Daoy (cell line): ENCODE results near the gene HYDIN. TPM values are rescaled to one million over a fixed set of nuclear protein-coding genes. Genes with fewer than 3 reads are reported as not detected.

Experiments
- DNase-seq: peaks from one replicate; pipeline ENCODE4 v3.0.0-alpha.2; 2015; ENCODE audit warnings: low read depth
- total RNA-seq: library from RNA; depleted of rRNA; stranded (reverse); fragments of >200 nt; shearing (Covaris generic); gene quantifications from 2 replicates; pipeline ENCODE4 v1.2.3, GENCODE V29; 2014

Gene HYDIN
- total RNA-seq, 1 experiment from 2014 or later: 1.1 TPM

DNA sequence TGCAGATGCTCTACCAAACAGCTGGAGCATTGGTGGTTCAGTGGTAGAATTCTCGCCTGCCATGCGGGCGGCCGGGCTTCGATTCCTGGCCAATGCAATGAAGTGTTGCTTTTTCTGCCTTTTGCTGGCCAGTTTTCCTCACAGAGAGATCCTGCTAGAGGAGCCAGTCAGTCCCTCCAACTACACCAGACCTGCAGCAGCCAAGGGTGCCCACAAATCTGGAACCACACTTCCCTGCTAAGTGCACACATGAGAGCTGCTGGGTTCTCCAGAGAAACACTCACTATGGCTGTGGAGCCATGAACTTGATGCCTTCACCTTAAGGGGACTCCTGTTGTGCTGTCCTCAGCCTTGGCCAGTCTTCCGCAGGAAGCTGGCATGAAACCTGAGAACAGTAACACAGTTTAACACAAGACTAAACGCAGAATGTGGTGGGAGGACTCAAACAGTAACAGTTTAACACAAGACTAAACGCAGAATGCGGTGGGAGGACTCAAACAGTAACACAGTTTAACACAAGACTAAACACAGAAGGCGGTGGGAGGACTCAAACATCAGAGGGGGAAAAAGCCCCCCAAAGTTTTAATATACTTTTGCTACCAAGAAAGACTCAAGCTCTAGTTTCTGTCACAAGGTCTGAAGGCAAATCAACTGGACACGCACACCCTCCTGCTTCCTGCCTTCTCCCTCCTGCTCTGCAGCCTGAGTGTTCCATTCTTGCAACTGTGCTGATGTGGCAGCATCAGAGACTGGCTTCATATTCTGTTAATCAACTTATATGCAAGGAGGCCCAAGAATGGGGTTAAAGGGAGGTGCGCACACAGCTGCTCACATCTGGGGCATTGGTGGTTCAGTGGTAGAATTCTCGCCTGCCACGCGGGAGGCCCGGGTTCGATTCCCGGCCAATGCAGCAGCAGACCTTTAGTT lies 441.6 kb downstream of the HYDIN start:
- DNase-seq: peak; percentile 59

GRCh38 chr16:70786020-70786755 lies 444.3 kb downstream of the HYDIN start:
- no peak for DNase-seq

GRCh38 chr16:70784692-70785555 lies 445.6 kb downstream of the HYDIN start:
- DNase-seq: no peak

GRCh38 chr16:70782237-70782636 lies 448.3 kb downstream of the HYDIN start:
- DNase-seq: no peak

DNA sequence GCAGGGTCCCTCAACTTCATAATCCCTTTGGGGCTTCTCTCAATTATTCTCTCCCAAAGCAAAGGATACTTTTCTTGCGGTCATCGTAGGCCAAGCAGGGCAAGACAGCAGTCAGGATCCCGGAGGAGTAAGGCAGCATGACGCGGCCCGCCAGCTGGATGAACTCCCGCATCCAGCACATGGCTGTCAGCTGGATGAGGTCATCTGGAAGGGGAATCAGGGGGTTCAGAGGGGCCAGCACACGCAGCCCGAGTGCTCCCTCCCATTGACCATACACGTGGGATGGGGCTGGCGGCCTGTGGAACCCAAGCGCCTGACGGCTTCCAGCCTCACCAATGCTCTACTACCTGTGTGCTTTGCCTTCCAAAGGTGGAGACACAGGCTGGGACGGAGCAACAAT lies 448.7 kb downstream of the HYDIN start:
- DNase-seq: no peak

DNA sequence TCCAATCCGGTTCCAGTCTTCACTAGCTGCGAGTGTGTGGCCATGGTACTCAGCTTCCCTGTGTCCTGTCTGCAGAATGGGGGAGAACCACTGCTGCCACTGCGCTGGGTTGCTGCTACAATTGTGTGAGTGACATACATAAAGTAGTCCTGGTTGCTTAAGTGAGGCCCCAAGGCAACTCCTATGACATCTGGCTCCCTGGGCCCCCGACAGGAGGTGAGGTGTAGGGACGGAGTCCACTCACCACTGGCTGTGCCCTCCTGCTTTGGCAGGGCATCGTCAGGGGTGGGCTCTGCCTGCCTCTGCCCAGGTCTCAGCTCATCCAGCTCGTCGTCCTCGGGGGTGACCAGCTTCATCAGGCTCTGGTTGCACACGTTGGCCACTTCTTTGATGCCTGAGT lies 450.0 kb downstream of the HYDIN start:
- no peak for DNase-seq

- no peak for DNase-seq
Measured at GRCh38 chr16:70779361-70779760, 451.2 kb downstream of the HYDIN start.

DNA sequence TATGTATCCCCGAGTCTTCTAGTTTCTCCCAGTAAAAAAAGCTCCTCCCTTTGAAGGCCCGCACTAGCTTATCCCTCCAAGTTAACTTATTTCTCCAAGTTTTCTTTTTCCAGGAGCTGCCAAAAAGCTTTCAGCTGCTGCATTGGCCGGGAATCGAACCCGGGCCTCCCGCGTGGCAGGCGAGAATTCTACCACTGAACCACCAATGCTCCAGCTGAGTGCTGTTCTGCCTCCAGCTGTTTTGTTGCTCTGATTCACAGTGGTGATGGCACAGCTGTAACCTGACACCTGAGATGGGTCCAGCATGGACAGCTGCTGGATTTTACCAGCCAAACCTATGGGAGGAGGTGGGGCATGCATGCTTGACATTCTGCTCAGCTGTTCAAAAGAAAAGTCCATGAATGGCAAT lies 451.6 kb downstream of the HYDIN start:
- DNase-seq: peak; percentile 80

- DNase-seq: peak; percentile 52
Measured at GRCh38 chr16:70777973-70778406, 452.5 kb downstream of the HYDIN start.

DNA sequence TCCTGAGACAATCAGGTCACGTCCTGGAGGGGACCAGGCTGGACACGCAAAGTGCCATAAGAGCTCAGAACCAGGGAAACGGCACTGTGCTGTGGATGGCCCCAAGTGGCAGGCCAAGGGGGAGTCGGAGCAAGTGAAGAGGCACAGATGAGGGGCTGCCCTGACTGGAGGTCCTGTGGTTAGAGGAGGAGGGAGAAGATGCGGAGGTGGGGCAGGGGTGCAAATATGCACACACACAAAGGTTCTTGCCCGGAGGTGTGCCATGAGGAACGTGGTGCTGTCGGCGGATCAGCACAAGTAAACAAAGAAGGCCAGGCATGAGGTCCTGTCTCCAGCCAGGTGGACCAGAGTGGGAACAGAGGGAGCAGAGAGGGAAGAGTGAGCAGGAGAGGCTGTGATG lies 453.0 kb downstream of the HYDIN start:
- no peak for DNase-seq

DNA sequence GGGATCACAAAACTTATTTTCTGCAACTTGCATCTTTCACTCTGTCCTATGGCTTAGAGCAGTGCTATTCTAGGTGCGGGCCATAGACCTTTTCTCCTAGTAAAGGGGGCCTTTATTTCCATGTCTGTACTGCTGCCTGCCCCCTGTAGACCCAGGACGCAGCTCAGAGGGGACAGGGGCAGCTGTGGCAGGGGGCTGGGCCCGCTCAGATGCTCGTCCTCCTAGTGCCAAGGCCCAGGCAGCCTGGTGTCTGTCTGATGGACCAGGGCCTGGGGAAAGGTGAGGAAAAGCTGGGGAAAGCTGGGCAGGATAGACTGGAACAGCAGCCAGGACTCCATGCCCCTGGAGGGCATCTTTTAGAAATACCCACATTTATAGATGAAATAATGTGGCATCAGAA lies 455.1 kb downstream of the HYDIN start:
- no peak for DNase-seq

- no peak for DNase-seq
Measured at GRCh38 chr16:70774261-70774660, 456.3 kb downstream of the HYDIN start.

- DNase-seq: no peak
Measured at GRCh38 chr16:70772493-70772892, 458.0 kb downstream of the HYDIN start.

DNA sequence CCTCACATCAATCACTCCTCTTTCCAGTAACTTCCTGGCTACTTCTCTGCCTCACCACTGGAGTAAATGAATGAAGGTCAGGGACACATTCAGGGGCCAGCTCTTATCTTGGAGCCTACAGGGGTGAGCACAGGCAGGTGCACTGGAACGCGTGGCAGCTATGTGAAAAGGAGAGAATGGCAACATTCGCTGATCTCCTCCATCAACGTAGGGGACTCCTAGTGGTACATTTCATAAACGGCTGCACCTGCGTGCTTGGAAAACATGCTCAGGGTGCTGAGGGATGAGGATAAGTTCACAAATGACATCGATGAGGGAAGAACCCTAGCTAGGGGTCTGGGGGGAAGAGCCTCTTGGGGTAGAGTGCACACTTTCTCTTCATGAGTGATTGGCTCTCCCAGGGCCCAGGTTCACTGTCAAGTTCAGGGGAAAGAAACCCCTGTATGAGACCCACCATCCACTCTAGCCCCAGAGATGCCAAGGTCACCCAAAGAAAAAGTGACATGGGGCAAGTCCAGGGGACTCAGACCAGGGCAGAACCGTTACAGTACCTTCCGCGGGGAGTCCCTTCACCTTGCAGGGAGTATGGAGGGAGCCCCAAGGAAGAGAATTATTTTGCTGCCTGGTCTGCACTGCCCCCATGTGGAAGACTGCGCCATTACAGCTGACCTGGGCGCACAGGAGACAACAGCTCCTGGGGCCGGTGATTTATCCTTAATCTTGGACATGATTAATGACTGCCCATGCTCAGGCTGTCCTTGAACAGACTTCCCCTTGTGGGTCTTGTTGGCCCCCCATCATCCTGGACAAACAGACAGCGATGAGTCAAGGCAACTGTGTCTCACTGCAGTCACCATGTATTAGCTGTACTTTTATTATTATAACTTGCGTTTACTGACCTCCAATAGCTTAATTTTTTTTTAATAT lies 459.6 kb downstream of the HYDIN start:
- peak; percentile 53 for DNase-seq

DNA sequence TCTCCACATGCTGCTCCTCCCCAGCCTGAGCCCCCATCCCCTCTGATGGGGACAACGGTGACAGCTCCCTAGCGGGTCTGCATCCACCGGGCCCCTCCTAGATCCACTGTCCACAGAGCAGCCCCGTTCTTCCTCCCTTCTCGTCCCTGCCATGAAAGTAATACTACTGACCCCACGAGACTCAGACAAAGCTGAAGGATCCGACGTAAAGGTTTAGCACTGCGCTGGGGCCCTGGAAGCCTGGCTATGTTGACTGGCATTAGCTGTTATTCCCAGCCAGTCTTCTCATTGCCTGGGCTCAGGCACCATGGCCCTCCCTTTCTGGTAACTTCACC lies 460.3 kb downstream of the HYDIN start:
- DNase-seq: no peak

DNA sequence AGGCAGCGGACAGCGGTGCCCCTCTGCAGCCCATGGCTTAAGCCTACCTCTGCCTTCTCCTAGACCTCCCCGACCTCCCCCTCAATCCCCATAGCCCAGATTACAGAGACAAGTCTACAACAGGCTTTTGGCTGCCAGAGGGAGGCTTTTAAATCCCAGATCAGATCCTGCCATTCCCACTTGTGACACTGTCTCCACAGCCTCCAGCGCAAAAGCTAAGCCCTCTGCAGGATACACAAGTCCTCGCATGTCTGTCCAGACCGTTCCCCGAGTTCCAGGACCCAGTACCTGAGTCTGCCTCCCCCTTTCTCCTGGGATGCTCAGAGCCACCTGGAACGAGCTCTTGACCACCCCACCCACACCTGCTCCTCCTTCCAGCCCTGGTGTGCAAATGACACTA lies 460.8 kb downstream of the HYDIN start:
- no peak for DNase-seq

GRCh38 chr16:70769131-70769530 lies 461.4 kb downstream of the HYDIN start:
- no peak for DNase-seq

DNA sequence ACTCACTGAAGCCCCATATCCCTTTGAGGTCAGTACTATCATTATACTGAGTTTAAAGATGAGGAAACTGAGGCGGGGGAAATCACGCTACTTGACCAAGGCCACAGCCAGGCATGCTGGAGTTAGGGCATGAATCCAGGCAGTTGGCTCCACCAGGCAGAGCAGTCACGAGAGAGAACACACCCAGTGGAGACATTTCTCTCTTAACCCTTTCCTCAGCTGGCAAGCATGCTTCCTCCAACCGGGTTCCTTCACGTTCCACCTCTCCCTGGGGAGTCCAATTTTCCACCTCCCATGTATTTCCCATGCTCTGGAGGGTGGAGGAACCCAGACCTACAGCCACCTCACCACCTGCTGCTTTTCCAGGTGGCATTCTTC lies 462.3 kb downstream of the HYDIN start:
- DNase-seq: no peak

DNA sequence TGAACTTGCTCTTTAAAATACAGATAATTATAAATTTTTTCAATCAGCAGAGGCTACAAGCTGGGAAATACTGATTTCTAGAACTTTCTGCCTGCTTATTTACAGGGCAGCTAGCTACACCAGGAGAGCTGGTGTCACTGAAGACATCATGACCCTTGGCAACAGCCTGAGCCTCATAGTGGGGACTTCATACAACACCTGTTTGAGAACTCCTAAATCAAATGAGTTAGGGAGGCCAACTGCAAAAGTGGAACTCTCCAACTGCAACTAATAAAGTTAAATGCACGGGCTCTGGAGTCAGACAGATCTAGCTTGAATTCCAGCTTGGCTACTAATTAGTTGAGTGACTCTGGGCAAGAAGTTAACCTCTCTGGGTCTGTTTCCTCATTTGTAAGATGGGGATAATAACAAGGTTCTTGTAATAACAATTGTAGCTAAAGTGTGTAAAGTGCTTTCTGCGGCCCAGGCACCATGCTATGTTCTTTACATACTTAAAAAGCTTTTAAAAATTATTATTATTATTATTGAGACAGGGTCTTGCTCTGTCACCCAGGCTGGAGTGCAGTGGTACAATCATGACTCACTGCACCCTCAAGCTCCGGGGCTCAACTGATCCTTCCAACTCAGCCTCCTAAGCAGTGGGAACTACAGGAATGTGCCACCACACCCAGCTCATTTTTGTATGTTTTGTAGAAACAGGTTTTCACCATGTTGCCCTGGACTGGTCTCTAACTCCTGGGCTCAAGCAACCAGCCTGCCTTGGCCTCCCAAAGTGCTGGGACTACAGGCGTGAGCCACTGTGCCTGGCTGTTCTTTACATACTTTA lies 462.9 kb downstream of the HYDIN start:
- peak; percentile 43 for DNase-seq

DNA sequence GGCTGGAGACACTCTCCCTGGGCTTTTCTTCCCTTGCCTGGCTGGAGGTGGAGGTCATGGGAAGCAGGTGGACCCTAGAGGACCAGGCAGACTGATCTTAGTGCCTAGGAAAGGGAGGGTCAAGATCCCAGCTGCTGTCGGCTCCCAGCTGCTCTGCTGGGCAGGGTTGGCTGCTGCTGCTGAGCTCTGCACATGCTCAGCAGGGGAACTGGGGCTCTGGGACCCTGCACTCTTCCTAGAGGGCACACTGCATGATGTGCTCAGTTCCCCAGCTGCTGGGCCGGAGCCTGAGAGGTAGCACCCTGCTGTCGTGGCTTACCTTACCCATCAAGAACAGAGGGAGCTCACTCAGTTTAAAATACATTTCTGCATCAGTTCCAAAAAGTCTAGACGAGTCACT lies 463.9 kb downstream of the HYDIN start:
- no peak for DNase-seq
